Breast epithelium (tissue), 4 donors: ENCODE data around the gene MTREX. TPM values are rescaled to one million over a fixed set of nuclear protein-coding genes. Genes with fewer than 3 reads are reported as not detected.

ENCODE experiments used
- DNase-seq, 2 donors: peaks; one replicate each; pipeline ENCODE4 v3.0.0-alpha.2; 2019; ENCODE audit warnings: low spot score in 2 of 2
- H3K27ac ChIP-seq, 2 donors: fragments of 200-600 bp; sonication (generic) in 1 of 2; one replicate each; pipeline ENCODE4 v1.5.1; 2016 to 2019; ENCODE audit warnings: mild to moderate bottlenecking in 1 of 2
- H3K27me3 ChIP-seq, 2 donors: fragments of 200-600 bp; sonication (generic) in 1 of 2; one replicate each; pipeline versions ENCODE4 v1.5.1 to v1.6.0; 2017 to 2019; ENCODE audit warnings: control low read depth in 1 of 2, mild to moderate bottlenecking in 1 of 2
- H3K36me3 ChIP-seq: fragments of 200-600 bp; one replicate; pipeline ENCODE4 v1.5.1; 2019
- H3K4me1 ChIP-seq, 2 donors: fragments of 200-600 bp; sonication (generic); one replicate each; pipeline ENCODE4 v1.5.1; 2016 to 2019; ENCODE audit warnings: control low read depth in 1 of 2
- H3K4me3 ChIP-seq, 3 donors: fragments of 200-600 bp; sonication (generic); 1 replicate in 2 of 3; 2 replicates in 1 of 3; pipeline ENCODE4 v1.5.1; 2016 to 2019; ENCODE audit warnings: mild to moderate bottlenecking in 3 of 3, moderate library complexity in 2 of 3
- H3K9me3 ChIP-seq, 2 donors: fragments of 200-600 bp; sonication (generic) in 1 of 2; one replicate each; pipeline ENCODE4 v1.5.1; 2016 to 2019; ENCODE audit warnings: control low read depth in 1 of 2
- CTCF ChIP-seq, 3 donors: fragments of 450-650 bp; IDR thresholded peaks; one replicate each; pipeline ENCODE4 v1.5.1; 2016 to 2017; ENCODE audit warnings: antibody characterized with exemption in 3 of 3, mild to moderate bottlenecking in 3 of 3, moderate library complexity in 3 of 3
- POLR2A ChIP-seq: fragments of 450-650 bp; IDR thresholded peaks from one replicate; pipeline ENCODE4 v1.6.1; 2016; ENCODE audit warnings: antibody characterized with exemption, mild to moderate bottlenecking, moderate library complexity
- POLR2AphosphoS5 ChIP-seq, 3 donors: sonication (generic); formaldehyde crosslinking; IDR thresholded peaks; one replicate each; pipeline ENCODE4 v1.6.1; 2017; ENCODE audit warnings: antibody characterized with exemption in 3 of 3
- intact Hi-C: fragments of 100-400 bp; cut with DNase I; formaldehyde crosslinking; loops from one replicate; pipeline ENCODE4 v1.15.1; 2023; ENCODE audit warnings: low total_unique reads
- total RNA-seq, 3 donors: library from RNA; depleted of rRNA; stranded (reverse); fragments of >200 nt; gene quantifications; one replicate each; pipeline ENCODE4 v1.1.0, GENCODE V29; 2016

Gene MTREX
- total RNA-seq, 3 donors from 2014 or later: 95.7 to 107 (median 98.8) TPM

DNA sequence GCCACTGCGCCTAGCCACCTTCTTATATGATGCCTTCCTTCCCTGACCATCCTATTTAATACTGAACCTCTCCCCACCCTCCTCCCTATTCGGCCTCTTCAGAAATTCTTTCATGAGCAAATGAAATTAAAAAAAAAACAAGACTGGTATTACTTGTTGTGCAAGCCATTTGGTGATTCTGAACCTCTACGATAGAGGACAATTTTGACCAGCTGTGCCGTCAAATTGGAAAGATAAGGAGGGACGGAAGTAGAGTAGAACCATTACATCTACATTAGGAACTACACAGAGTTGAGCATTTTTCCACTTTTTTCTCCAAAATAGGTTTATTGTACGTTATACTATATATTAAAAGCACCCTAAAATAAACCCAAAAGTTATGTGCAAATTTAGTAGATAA, 3.2 kb upstream of the MTREX start:
- Histone ChIP-seq H3K4me3 (no peak overlapping the region), H3K9me3 (peaks cover 0 to 6% of the 10 kb centered on the region in 2 donors), H3K4me1 (peaks cover 0 to 19% of the 10 kb centered on the region in 2 donors), H3K36me3 (no peaks in the 10 kb centered on the region), H3K27ac (peak overlapping the region in 1 of 2 donors; percentile 6), H3K27me3 (no peaks in the 10 kb centered on the region)
- intact Hi-C loops: no loop called here
- TF ChIP-seq POLR2A (no peak), CTCF (IDR thresholded peaks at IDR 0.05) (no peak), POLR2AphosphoS5 (IDR thresholded peaks at IDR 0.05) (no peak)
- DNase-seq: no peak

DNA sequence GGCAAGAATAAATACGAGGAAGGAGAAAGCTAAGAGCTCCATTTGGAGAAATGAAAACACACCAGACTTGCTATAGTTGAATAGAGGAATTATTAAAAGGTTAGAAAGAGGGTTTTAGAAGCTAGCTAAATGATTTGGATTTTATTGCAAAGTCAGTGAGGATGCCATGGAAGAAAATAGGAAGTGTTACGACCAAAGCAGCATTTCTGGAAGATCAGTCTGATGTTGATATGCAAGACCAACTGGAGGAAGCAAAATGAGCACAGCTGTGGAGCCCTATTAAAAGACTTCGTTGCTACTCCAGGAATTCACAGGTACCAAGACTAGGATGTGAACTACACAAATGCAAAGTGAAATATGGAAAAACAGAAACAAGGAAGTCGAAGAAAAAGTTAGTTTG, 2.4 kb upstream of the MTREX start:
- DNase-seq: no peak
- peaks cover 0 to 19% of the 10 kb centered on the region in 2 donors for H3K4me1 ChIP-seq
- no peak overlapping the region for H3K27ac ChIP-seq
- peaks cover 0 to 6% of the 10 kb centered on the region in 2 donors for H3K9me3 ChIP-seq
- no peaks in the 10 kb centered on the region for H3K27me3 ChIP-seq
- no peak for TF ChIP-seq POLR2A
- TF ChIP-seq POLR2AphosphoS5 (IDR thresholded peaks at IDR 0.05): no peak
- TF ChIP-seq CTCF (IDR thresholded peaks at IDR 0.05): no peak
- H3K36me3 ChIP-seq: no peaks in the 10 kb centered on the region
- intact Hi-C loops: no loop called here
- H3K4me3 ChIP-seq: peak overlapping the region in 1 of 3 donors; percentile 82

GRCh38 chr5:55306641-55307382, 977 bp upstream of the MTREX start:
- Histone ChIP-seq H3K9me3 (no peaks in the 10 kb centered on the region), H3K36me3 (no peaks in the 10 kb centered on the region), H3K27ac (peak overlapping the region; percentile 91 to 96), H3K27me3 (no peaks in the 10 kb centered on the region), H3K4me1 (peaks cover 0 to 19% of the 10 kb centered on the region in 2 donors), H3K4me3 (peak overlapping the region; percentile 70 to 86 (median 82))
- TF ChIP-seq CTCF (IDR thresholded peaks at IDR 0.05): no peak
- no peak for TF ChIP-seq POLR2AphosphoS5 (IDR thresholded peaks at IDR 0.05)
- TF ChIP-seq POLR2A: no peak
- no peak for DNase-seq
- intact Hi-C loops: no loop called here

- Histone ChIP-seq H3K36me3 (no peaks in the 10 kb centered on the region), H3K4me1 (peaks cover 0 to 19% of the 10 kb centered on the region in 2 donors), H3K27me3 (no peaks in the 10 kb centered on the region), H3K9me3 (no peaks in the 10 kb centered on the region), H3K4me3 (peak overlapping the region; percentile 70 to 86 (median 82)), H3K27ac (peak overlapping the region; percentile 91 to 96)
- DNase-seq: no peak
- TF ChIP-seq POLR2AphosphoS5 (IDR thresholded peaks at IDR 0.05) (no peak), CTCF (IDR thresholded peaks at IDR 0.05) (no peak), POLR2A (no peak)
- intact Hi-C loops: no loop called here
These were observed 556 bp downstream of the MTREX start for GRCh38 chr5:55308254-55308836.
